GM12891 (cell line): ENCODE measurements around the gene PLAAT1.

ENCODE experiments used
- DNase-seq: peaks from one replicate; pipeline ENCODE4 v3.0.0; 2011; ENCODE audit warnings: low spot score; ENCODE audit not compliant: insufficient read length
- FAIRE-seq: peaks from 2 replicates; lab custom pipeline; 2011; peaks lifted over from hg19 to GRCh38; lab: Jason Lieb, UNC
- PAX5 ChIP-seq: IDR thresholded peaks from 2 replicates; pipeline ENCODE4 v1.6.1; 2011; ENCODE audit warnings: low read length, moderate library complexity, mild to moderate bottlenecking; ENCODE audit not compliant: insufficient read depth, severe bottlenecking
- POLR2A ChIP-seq: IDR thresholded peaks from 2 replicates; pipeline ENCODE4 v1.6.1; 2011; ENCODE audit warnings: low read depth, low read length, control low read depth
- POLR2AphosphoS5 ChIP-seq: IDR thresholded peaks from 2 replicates; pipeline ENCODE4 v1.6.1; 2011; ENCODE audit warnings: low read depth, low read length, control low read depth
- POU2F2 ChIP-seq: IDR thresholded peaks from 2 replicates; pipeline ENCODE4 v1.6.1; 2011; ENCODE audit warnings: low read depth, mild to moderate bottlenecking, control low read depth, low read length, moderate library complexity
- SPI1 ChIP-seq: IDR thresholded peaks from 2 replicates; pipeline ENCODE4 v1.6.1; 2011; ENCODE audit warnings: low read depth, low read length, control low read depth
- TAF1 ChIP-seq: IDR thresholded peaks from 2 replicates; pipeline ENCODE4 v1.6.1; 2011; ENCODE audit warnings: low read depth, low read length, control low read depth

Gene PLAAT1

GRCh38 chr3:193250492-193250891 is 9.5 kb downstream of the PLAAT1 start:
- no peak for DNase-seq
- TF ChIP-seq SPI1 (no peak), POU2F2 (no peak), POLR2AphosphoS5 (no peak), PAX5 (no peak), POLR2A (no peak), TAF1 (no peak)
- FAIRE-seq, result no peak

- FAIRE-seq (no peak), DNase-seq (no peak)
- TF ChIP-seq TAF1 (no peak), SPI1 (no peak), PAX5 (no peak), POU2F2 (no peak), POLR2A (no peak), POLR2AphosphoS5 (no peak)
Measured at GRCh38 chr3:193253986-193254660, 13.1 kb downstream of the PLAAT1 start.

GRCh38 chr3:193261970-193262369 is 20.9 kb downstream of the PLAAT1 start:
- no peak for TF ChIP-seq POU2F2
- no peak for TF ChIP-seq POLR2AphosphoS5
- no peak for TF ChIP-seq PAX5
- no peak for TF ChIP-seq SPI1
- no peak for TF ChIP-seq POLR2A
- TF ChIP-seq TAF1, result no peak
- FAIRE-seq (no peak), DNase-seq (no peak)

GRCh38 chr3:193262707-193263106 is 21.7 kb downstream of the PLAAT1 start:
- TF ChIP-seq SPI1, result no peak
- TF ChIP-seq POLR2A, result no peak
- no peak for TF ChIP-seq POU2F2
- FAIRE-seq (no peak), DNase-seq (no peak)

GRCh38 chr3:193269343-193270028 is 28.5 kb downstream of the PLAAT1 start:
- FAIRE-seq, result no peak
- DNase-seq, result no peak
- no peak for TF ChIP-seq PAX5
- no peak for TF ChIP-seq SPI1
- TF ChIP-seq POLR2A, result no peak
- TF ChIP-seq TAF1, result no peak
- TF ChIP-seq POU2F2, result no peak
- TF ChIP-seq POLR2AphosphoS5, result no peak

GRCh38 chr3:193270451-193270850 is 29.4 kb downstream of the PLAAT1 start:
- TF ChIP-seq POLR2AphosphoS5 (no peak), SPI1 (no peak), TAF1 (no peak), POU2F2 (no peak), POLR2A (no peak), PAX5 (no peak)
- DNase-seq, result no peak

GRCh38 chr3:193271101-193271840 is 30.2 kb downstream of the PLAAT1 start:
- TF ChIP-seq POLR2AphosphoS5, result no peak
- no peak for TF ChIP-seq POU2F2
- no peak for TF ChIP-seq POLR2A
- no peak for TF ChIP-seq TAF1
- TF ChIP-seq PAX5, result no peak
- TF ChIP-seq SPI1, result no peak
- FAIRE-seq (no peak), DNase-seq (no peak)

More at GRCh38 chr3:193270451-193270850, 29.4 kb downstream of the PLAAT1 start:
- no peak for FAIRE-seq

GRCh38 chr3:193292386-193292785 is 51.4 kb downstream of the PLAAT1 start:
- TF ChIP-seq SPI1 (no peak), POLR2AphosphoS5 (no peak), POU2F2 (no peak), POLR2A (no peak), TAF1 (no peak), PAX5 (no peak)
- FAIRE-seq, result no peak
- DNase-seq, result no peak

GRCh38 chr3:193295985-193296384 is 55.0 kb downstream of the PLAAT1 start:
- TF ChIP-seq PAX5 (no peak), POLR2AphosphoS5 (no peak), POU2F2 (no peak)
- no peak for DNase-seq
- no peak for FAIRE-seq

- DNase-seq (no peak), FAIRE-seq (no peak)
- TF ChIP-seq POLR2A, result no peak
- no peak for TF ChIP-seq SPI1
- TF ChIP-seq POU2F2, result no peak
- no peak for TF ChIP-seq PAX5
Measured at GRCh38 chr3:193297421-193297820, 56.4 kb downstream of the PLAAT1 start.
